ENCODE measurements around the gene NAT16. TPM values are rescaled to one million over a fixed set of nuclear protein-coding genes. Genes with fewer than 3 reads are reported as not detected.

NAT16 gene
- total and polyA plus RNA-seq, 2 of the 4 experiments (the other 2 are of a cell fraction): 0.05 TPM; not detected in 1

DNA sequence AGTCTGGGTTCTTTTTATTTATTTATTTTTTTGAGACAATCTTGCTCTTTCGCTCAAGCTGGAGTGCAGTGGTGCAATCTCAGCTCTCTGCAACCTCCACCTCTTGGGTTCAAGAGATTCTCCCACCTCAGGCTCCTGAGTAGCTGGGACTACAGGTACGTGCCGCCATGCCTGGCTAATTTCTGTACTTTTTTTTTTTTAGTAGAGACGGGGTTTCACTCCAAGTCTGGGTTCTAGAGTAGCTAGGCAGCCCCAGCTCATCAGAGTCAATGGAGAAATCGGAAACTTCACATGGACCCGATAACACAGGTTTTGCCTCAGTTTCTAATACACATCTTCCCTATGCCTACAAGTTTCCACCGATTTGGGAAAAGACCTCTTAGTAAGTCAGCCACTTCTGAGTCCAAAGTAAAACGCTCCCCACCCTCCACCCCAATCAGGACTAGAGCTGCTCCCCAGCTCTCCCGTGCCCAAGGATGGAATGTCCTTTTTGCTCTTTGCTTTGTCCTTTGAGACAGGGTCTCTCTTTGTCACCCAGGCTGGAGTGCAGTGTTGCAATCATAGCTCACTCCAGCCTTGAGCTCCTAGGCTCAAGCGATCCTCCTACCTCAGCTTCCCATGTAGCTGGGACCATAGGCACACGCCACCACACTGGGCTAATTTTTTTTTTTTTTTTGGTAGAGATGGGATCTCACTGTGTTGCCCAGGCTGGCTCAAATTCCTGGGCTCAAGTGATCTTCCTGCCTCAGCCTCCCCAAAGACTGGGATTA is 57.0 kb downstream of the NAT16 start:
- H2AK5ac ChIP-seq (ENCODE audit: low read depth, low read length): peak overlapping the region; percentile 98
- CTCF ChIA-PET: interaction anchor here (0.6 to 1.5 kb wide), 5 partner anchors 11 to 46 kb away, joined by 3 to 5 read pairs (median 3); no protein-coding TSS in a partner anchor
- H2AK9ac ChIP-seq (replicated peaks; ENCODE audit: low read depth, low read length, poor library complexity): peak overlapping the region; percentile 78
- ATAC-seq (ENCODE audit: low read depth) (no peak), DNase-seq (no peak)
- intact Hi-C loops (cut with micrococcal nuclease) (loop anchor here (1.0 kb wide), 1 partner anchor 23 kb away; no protein-coding TSS in a partner anchor), in situ Hi-C loops (cut with MboI; ENCODE audit: low sequenced_read_pairs) (loop anchor here (25.0 kb wide), 1 partner anchor 686 kb away; the partner anchor contains the start of genes MEPCE, PPP1R35 and ZCWPW1), dilution Hi-C loops (cut with HindIII; ENCODE audit: low sequenced_read_pairs, unreplicated experiment) (no loop called here)
- H3K27me3 ChIP-seq (ENCODE audit: control insufficient read depth, insufficient read depth, low read length): no peaks in the 10 kb centered on the region
- peak overlapping the region; percentile 98 for H2BK15ac ChIP-seq (ENCODE audit: low read depth, low read length)
- peak overlapping the region; percentile 97 for H3K23ac ChIP-seq (ENCODE audit: low read depth, low read length)
- peak overlapping the region; percentile 96 for H2BK5ac ChIP-seq (ENCODE audit: low read depth, low read length, poor library complexity, severe bottlenecking)
- peaks cover 29% of the 10 kb centered on the region for H3K9me1 ChIP-seq (ENCODE audit: insufficient read depth, low read length)
- peak overlapping the region; percentile 96 for H4K91ac ChIP-seq (ENCODE audit: insufficient read depth, low read depth, low read length)
- H3K4me2 ChIP-seq (ENCODE audit: low read depth, low read length): no peak overlapping the region
- TF ChIP-seq POLR2A (IDR thresholded peaks at IDR 0.05; ENCODE audit: low read depth, low read length) (no peak), FOS (IDR thresholded peaks at IDR 0.05; ENCODE audit: low read depth, low read length) (no peak), CEBPB (IDR thresholded peaks at IDR 0.05; ENCODE audit: low read depth, low read length) (0 out of 2 replicates have a peak, but pooled peaks have one; percentile 35)
- H3K36me3 ChIP-seq (ENCODE audit: control insufficient read depth, insufficient read depth, low read length): peaks cover under 1% of the 10 kb centered on the region; the same call in 1 of the 2 replicates
- H3K4me1 ChIP-seq (ENCODE audit: control insufficient read depth, insufficient read depth, low read length): peaks cover 25% of the 10 kb centered on the region
- 94% methylated on average over 5 of the region's 11 CpGs; no CpG with 5 or more reads in 1 of the 2 experiments for WGBS, 2 experiments (ENCODE audit: extremely low coverage in 2 of 2, insufficient read length in 1 of 2)
- no peak overlapping the region for H3K4me3 ChIP-seq (ENCODE audit: insufficient read depth, low read depth, low read length)
- H4K8ac ChIP-seq (ENCODE audit: low read depth in 2 of 2, low read length in 2 of 2): peak overlapping the region; percentile 73 to 98
- H2BK120ac ChIP-seq (ENCODE audit: low read depth, low read length): peak overlapping the region; percentile 94
- BruUV-seq (replicated peaks): no TSS peak
- peak overlapping the region; percentile 97 for H3K4ac ChIP-seq (ENCODE audit: low read depth, low read length)
- H2BK20ac ChIP-seq (ENCODE audit: low read depth, low read length): peak overlapping the region; percentile 97
- peak overlapping the region; percentile 83 for H4K5ac ChIP-seq (ENCODE audit: low read depth, low read length)
- no peaks in the 10 kb centered on the region for H3K9me3 ChIP-seq (ENCODE audit: control insufficient read depth, insufficient read depth, low read length)
- H3K9ac ChIP-seq (ENCODE audit: low read depth, low read length): peak overlapping the region; percentile 75
- H3K56ac ChIP-seq (ENCODE audit: extremely low read depth, insufficient read depth, low read length): peak overlapping the region; percentile 96
- peak overlapping the region; percentile 99 for H3K14ac ChIP-seq (replicated peaks; ENCODE audit: low read depth, low read length)
- peaks cover 4 to 53% of the 10 kb centered on the region in 2 experiments; a peak in 2 of 4 replicates for H3K79me1 ChIP-seq (ENCODE audit: low read depth in 1 of 2, low read length in 2 of 2)
- H3K27ac ChIP-seq (ENCODE audit: insufficient read depth, low read length): peak overlapping the region; percentile 93
- H2AFZ ChIP-seq (replicated peaks; ENCODE audit: low read length, poor library complexity): peak overlapping the region; percentile 15
- peak overlapping the region; percentile 72 for H3K18ac ChIP-seq (ENCODE audit: low read depth, low read length)
- POLR2A ChIA-PET (ENCODE audit: unreplicated experiment): interaction anchor here (0.6 to 1.2 kb wide), 2 partner anchors 12 to 511 kb away, joined by 4 to 7 read pairs; no protein-coding TSS in a partner anchor
- peaks cover 11% of the 10 kb centered on the region for H4K20me1 ChIP-seq (ENCODE audit: insufficient read depth, low read length)
